Cardiac muscle cell (in vitro differentiated cells and primary cell): Measurements from ENCODE around the gene PLEKHA6. TPM values are rescaled to one million over a fixed set of nuclear protein-coding genes. Genes with fewer than 3 reads are reported as not detected.

Source experiments
- DNase-seq, 2 donors: peaks; one replicate each; pipeline versions ENCODE4 v3.0.0 to v3.0.0-alpha.2; 2010 to 2017; ENCODE audit warnings: low read depth in 1 of 2, low spot score in 1 of 2
- H3K27ac ChIP-seq: fragments of 200-600 bp; sonication (generic); 2 replicates; pipeline ENCODE4 v1.5.1; 2016
- H3K27me3 ChIP-seq: fragments of 200-600 bp; sonication (generic); 2 replicates; pipeline ENCODE4 v1.6.0; 2016; ENCODE audit warnings: control low read depth
- H3K36me3 ChIP-seq: fragments of 200-600 bp; sonication (generic); 2 replicates; pipeline ENCODE4 v1.5.1; 2016; ENCODE audit warnings: control low read depth
- H3K4me1 ChIP-seq: fragments of 200-600 bp; sonication (generic); 2 replicates; pipeline ENCODE4 v1.8.1; 2017; ENCODE audit warnings: low read depth, mild to moderate bottlenecking, mixed run types
- H3K4me3 ChIP-seq: fragments of 200-600 bp; sonication (generic); 2 replicates; pipeline ENCODE4 v1.5.1; 2016; ENCODE audit warnings: mild to moderate bottlenecking
- H3K9me3 ChIP-seq: fragments of 200-600 bp; sonication (generic); 2 replicates; pipeline ENCODE4 v1.5.1; 2017; ENCODE audit warnings: low read depth, mild to moderate bottlenecking, control low read depth
- CTCF ChIP-seq: IDR thresholded peaks from 2 replicates; pipeline ENCODE4 v1.5.1; 2012; ENCODE audit warnings: low read depth, mild to moderate bottlenecking, low read length
- polyA plus RNA-seq: library from polyadenylated mRNA; unstranded; fragments of >200 nt; fragmentation: Nextera tagmentation; extraction: Ambion mirVana; gene quantifications from 2 replicates; pipeline ENCODE4 v1.2.1, GENCODE V29; 2016
- total RNA-seq: library from RNA; depleted of rRNA; stranded (reverse); fragments of >200 nt; gene quantifications from 2 replicates; pipeline ENCODE4 v1.2.3, GENCODE V29; 2016

The PLEKHA6 gene
- total and polyA plus RNA-seq, 2 experiments from 2014 or later = 41.6 to 44.1 TPM

GRCh38 chr1:204211046-204211445 lies 148.7 kb downstream of the PLEKHA6 start:
- H3K27ac ChIP-seq = no peak overlapping the region
- peaks cover 9% of the 10 kb centered on the region for H3K27me3 ChIP-seq
- no peak for DNase-seq
- no peaks in the 10 kb centered on the region for H3K9me3 ChIP-seq
- no peaks in the 10 kb centered on the region for H3K36me3 ChIP-seq
- H3K4me3 ChIP-seq = no peak overlapping the region
- TF ChIP-seq CTCF = no peak
- H3K4me1 ChIP-seq = no peaks in the 10 kb centered on the region

DNA sequence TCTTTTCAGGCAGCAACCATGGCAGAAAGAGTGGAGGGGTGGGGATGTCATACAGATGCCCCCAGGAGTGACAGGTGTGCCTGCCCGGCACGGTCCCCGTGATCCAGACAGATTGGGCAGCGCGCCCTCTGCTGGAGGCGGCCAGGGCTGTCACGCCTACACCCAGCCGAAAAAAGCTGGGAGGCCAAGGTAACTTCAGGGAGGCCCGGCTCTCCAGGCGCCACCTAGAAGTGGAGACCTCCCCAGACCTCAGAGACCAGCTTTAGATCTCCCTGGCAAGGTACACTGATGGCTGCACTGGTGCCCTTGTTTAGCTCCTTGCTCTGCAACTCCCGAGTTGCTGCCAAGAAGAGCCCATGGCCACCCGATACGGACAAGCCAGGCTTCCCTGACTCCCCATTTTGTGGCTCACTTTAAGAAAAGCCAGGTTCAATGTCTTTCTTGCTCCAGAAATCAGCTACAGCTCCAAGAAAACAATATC lies 152.6 kb downstream of the PLEKHA6 start:
- Histone ChIP-seq H3K27me3 (peaks cover 17% of the 10 kb centered on the region), H3K4me3 (no peak overlapping the region)

DNA sequence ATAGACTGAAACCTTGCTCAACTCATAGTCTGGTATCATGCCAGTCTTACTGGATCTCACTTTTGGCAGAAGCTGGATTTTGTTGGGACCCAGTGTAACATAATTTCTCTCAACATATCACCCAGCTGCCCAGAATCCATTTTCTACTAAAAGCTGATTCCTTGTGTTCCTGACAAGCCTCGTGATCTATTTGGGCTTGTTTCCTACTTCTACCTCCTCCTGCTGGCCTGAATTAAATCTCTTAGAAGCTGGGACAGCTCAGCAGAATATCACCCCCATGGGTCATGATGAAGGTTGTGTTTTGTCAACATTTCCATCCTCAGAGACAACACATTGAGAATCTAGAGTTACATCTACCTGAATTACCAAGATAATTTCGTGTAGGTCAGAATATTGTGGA lies 153.6 kb downstream of the PLEKHA6 start:
- H3K27ac ChIP-seq = no peak overlapping the region
- peaks cover 4% of the 10 kb centered on the region for H3K4me1 ChIP-seq
- no peak for TF ChIP-seq CTCF
- no peak overlapping the region for H3K4me3 ChIP-seq
- DNase-seq = peak in 1 of 2 donors; percentile 27
- H3K27me3 ChIP-seq = peaks cover 17% of the 10 kb centered on the region
- no peaks in the 10 kb centered on the region for H3K36me3 ChIP-seq
- H3K9me3 ChIP-seq = no peaks in the 10 kb centered on the region

More for the DNA sequence above, 152.6 kb downstream of the PLEKHA6 start:
- no peaks in the 10 kb centered on the region for H3K4me1 ChIP-seq
- no peak overlapping the region for H3K27ac ChIP-seq
- no peaks in the 10 kb centered on the region for H3K36me3 ChIP-seq
- no peaks in the 10 kb centered on the region for H3K9me3 ChIP-seq
- peak; percentile 39 to 79 for DNase-seq
- peak; percentile 97 for TF ChIP-seq CTCF

DNA sequence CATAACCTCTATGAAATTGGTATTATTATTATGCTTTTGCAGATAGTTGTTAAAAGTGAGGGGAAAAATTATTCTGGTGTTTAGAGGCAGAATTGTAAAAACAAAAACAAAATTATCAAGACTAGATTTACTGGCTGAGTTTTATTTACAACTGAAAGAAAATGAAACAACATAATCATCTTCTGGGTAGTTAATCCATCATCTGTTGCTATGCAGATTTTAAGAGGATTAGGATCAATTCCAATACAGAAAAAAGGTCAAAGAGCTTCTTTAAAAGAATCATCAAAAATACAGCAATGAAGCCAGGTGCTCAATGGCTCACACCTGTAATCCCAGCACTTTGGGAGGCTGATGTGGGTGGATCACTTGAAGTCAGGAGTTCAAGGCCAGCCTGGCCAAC lies 154.2 kb downstream of the PLEKHA6 start:
- Histone ChIP-seq H3K9me3 (no peaks in the 10 kb centered on the region), H3K36me3 (no peaks in the 10 kb centered on the region), H3K27ac (no peak overlapping the region), H3K27me3 (peaks cover 17% of the 10 kb centered on the region), H3K4me1 (peaks cover 7% of the 10 kb centered on the region), H3K4me3 (no peak overlapping the region)
- no peak for TF ChIP-seq CTCF
- DNase-seq = no peak

DNA sequence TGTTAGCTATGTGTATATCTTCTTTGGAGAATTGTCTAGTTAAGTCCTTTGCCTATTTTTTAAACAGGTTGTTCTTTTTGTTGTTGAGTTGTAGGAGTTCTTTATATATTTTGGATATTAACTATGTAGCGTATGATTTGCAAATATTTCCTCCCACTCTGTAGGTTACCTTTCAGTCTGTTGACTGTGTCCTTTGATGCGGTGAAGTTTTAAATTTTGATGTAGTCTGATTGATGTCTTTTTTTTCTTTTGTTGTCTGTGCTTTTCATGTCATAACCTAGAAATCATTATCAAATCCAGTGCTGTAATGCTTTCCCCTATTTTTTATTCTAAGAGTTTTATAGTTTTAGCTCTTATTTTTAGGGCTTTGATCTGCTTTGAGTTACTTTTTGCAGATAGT lies 154.8 kb downstream of the PLEKHA6 start:
- H3K4me1 ChIP-seq = peaks cover 8% of the 10 kb centered on the region
- DNase-seq = no peak
- peaks cover 17% of the 10 kb centered on the region for H3K27me3 ChIP-seq
- H3K36me3 ChIP-seq = no peaks in the 10 kb centered on the region
- H3K4me3 ChIP-seq = no peak overlapping the region
- no peak for TF ChIP-seq CTCF
- H3K27ac ChIP-seq = no peak overlapping the region
- no peaks in the 10 kb centered on the region for H3K9me3 ChIP-seq
